ENCODE data around the gene RHOJ.

The RHOJ gene

GRCh38 chr14:63205866-63206265 is 1.6 kb downstream of the RHOJ start:
- DNase-seq (ENCODE audit: low spot score): no peak

GRCh38 chr14:63209160-63209559 is 4.9 kb downstream of the RHOJ start:
- no peak for DNase-seq (ENCODE audit: low spot score)

- no peak for DNase-seq (ENCODE audit: low spot score)
These were observed 6.6 kb downstream of the RHOJ start for GRCh38 chr14:63210812-63211211.

- DNase-seq (ENCODE audit: low spot score): no peak
These were observed 8.0 kb downstream of the RHOJ start for GRCh38 chr14:63212209-63212608.

GRCh38 chr14:63212776-63213500 is 8.7 kb downstream of the RHOJ start:
- DNase-seq (ENCODE audit: low spot score): no peak

GRCh38 chr14:63214417-63215196 is 10.4 kb downstream of the RHOJ start:
- no peak for DNase-seq (ENCODE audit: low spot score)

GRCh38 chr14:63220526-63220925 is 16.3 kb downstream of the RHOJ start:
- DNase-seq (ENCODE audit: low spot score): no peak

- no peak for DNase-seq (ENCODE audit: low spot score)
These were observed 19.4 kb downstream of the RHOJ start for GRCh38 chr14:63223596-63223995.

- no peak for DNase-seq (ENCODE audit: low spot score)
These were observed 20.0 kb downstream of the RHOJ start for GRCh38 chr14:63224196-63224595.

- DNase-seq (ENCODE audit: low spot score): no peak
These were observed 24.0 kb downstream of the RHOJ start for GRCh38 chr14:63228217-63228616.

- DNase-seq (ENCODE audit: low spot score): no peak
These were observed 25.3 kb downstream of the RHOJ start for GRCh38 chr14:63229330-63230059.

- DNase-seq (ENCODE audit: low spot score): no peak
These were observed 27.5 kb downstream of the RHOJ start for GRCh38 chr14:63231766-63232165.

- no peak for DNase-seq (ENCODE audit: low spot score)
These were observed 33.5 kb downstream of the RHOJ start for GRCh38 chr14:63237791-63238190.

- no peak for DNase-seq (ENCODE audit: low spot score)
These were observed 36.0 kb downstream of the RHOJ start for GRCh38 chr14:63240221-63240620.

- no peak for DNase-seq (ENCODE audit: low spot score)
These were observed 36.9 kb downstream of the RHOJ start for GRCh38 chr14:63241096-63241495.

- no peak for DNase-seq (ENCODE audit: low spot score)
These were observed 39.4 kb downstream of the RHOJ start for GRCh38 chr14:63243646-63244045.

- no peak for DNase-seq (ENCODE audit: low spot score)
These were observed 41.6 kb downstream of the RHOJ start for GRCh38 chr14:63245893-63246292.

- no peak for DNase-seq (ENCODE audit: low spot score)
These were observed 44.0 kb downstream of the RHOJ start for GRCh38 chr14:63248211-63248610.

- DNase-seq (ENCODE audit: low spot score): no peak
These were observed 44.8 kb downstream of the RHOJ start for GRCh38 chr14:63249092-63249491.

GRCh38 chr14:63257299-63257698 is 53.1 kb downstream of the RHOJ start:
- no peak for DNase-seq (ENCODE audit: low spot score)

- DNase-seq (ENCODE audit: low spot score): no peak
These were observed 58.2 kb downstream of the RHOJ start for GRCh38 chr14:63262446-63262845.

- DNase-seq (ENCODE audit: low spot score): no peak
These were observed 61.9 kb downstream of the RHOJ start for GRCh38 chr14:63266106-63266505.

- DNase-seq (ENCODE audit: low spot score): no peak
These were observed 62.9 kb downstream of the RHOJ start for GRCh38 chr14:63267171-63267570.
